Naive thymus-derived CD8-positive, alpha-beta T cell (primary cell): Measurements from ENCODE around the gene PDE12. TPM values are rescaled to one million over a fixed set of nuclear protein-coding genes. Genes with fewer than 3 reads are reported as not detected.
A peak's percentile ranks its signal among the peaks of the same experiment; 100 is the strongest.
"Not testable (repeated sequence)": the region's sequence is repeated elsewhere in the genome, so short reads cannot be mapped to it uniquely, and the experiment has no call there.

Source experiments
- ATAC-seq, 2 donors: fragments of 150-1000 bp; cut with Tn5 transposase in 1 of 2; sonication (Bioruptor Pico), chemical (Tn5 transposase) in 1 of 2; 1 replicate in 1 of 2; 2 replicates in 1 of 2; pipeline ENCODE4 v1.10.0; 2021; ENCODE audit warnings: mild to moderate bottlenecking in 2 of 2, moderate library complexity in 2 of 2
- POLR2A ChIA-PET: fragments of 350-600 bp; sonication (Branson Sonifier 250); formaldehyde crosslinking; loops from one replicate; lab custom pipeline; 2021; ENCODE audit warnings: antibody characterized with exemption; lab: Charles Lee
- DNase-seq, 10 donors: peaks; one replicate each; pipeline versions ENCODE4 v3.0.0 to v3.0.0-alpha.2; 2020 to 2022
- H3K27ac Mint-ChIP-seq, 10 donors: one replicate each; pipeline ENCODE4 v1.8.0; 2020 to 2022; ENCODE audit warnings: mild to moderate bottlenecking in 10 of 10, mixed read lengths in 10 of 10, moderate library complexity in 4 of 10, inconsistent platforms in 1 of 10
- H3K27me3 Mint-ChIP-seq, 5 donors: one replicate each; pipeline ENCODE4 v1.8.0; 2021 to 2022; ENCODE audit warnings: mixed read lengths in 5 of 5
- H3K36me3 Mint-ChIP-seq, 3 donors: one replicate each; pipeline ENCODE4 v1.8.0; 2020 to 2022; ENCODE audit warnings: mixed read lengths in 3 of 3, mild to moderate bottlenecking in 2 of 3, inconsistent platforms in 1 of 3
- H3K4me1 Mint-ChIP-seq, 4 donors: one replicate each; pipeline ENCODE4 v1.8.0; 2021 to 2022; ENCODE audit warnings: mixed read lengths in 4 of 4
- H3K4me3 Mint-ChIP-seq, 10 donors: one replicate each; pipeline ENCODE4 v1.8.0; 2020 to 2022; ENCODE audit warnings: mild to moderate bottlenecking in 10 of 10, mixed read lengths in 10 of 10, moderate library complexity in 6 of 10, inconsistent platforms in 1 of 10
- H3K9me3 Mint-ChIP-seq, 9 donors: one replicate each; pipeline ENCODE4 v1.8.0; 2020 to 2022; ENCODE audit warnings: mixed read lengths in 9 of 9, mild to moderate bottlenecking in 3 of 9, inconsistent platforms in 1 of 9, moderate library complexity in 1 of 9
- polyA plus RNA-seq, 3 donors: library from polyadenylated mRNA; unstranded; fragments of 300-500 nt; fragmentation: Illumina TruSeq; gene quantifications; one replicate each; pipeline ENCODE4 v1.2.3, GENCODE V29; 2021
- total RNA-seq, 8 experiments: library from RNA in 2 of 8; stranded (reverse) in 2 of 8; gene quantifications; one replicate each; pipeline ENCODE4 v1.2.3 and lab custom pipeline; 2021 to 2026

Gene PDE12
- total and polyA plus RNA-seq, 5 experiments from 2014 or later: 11.3 to 26.2 (median 17.5) TPM

GRCh38 chr3:57594144-57594543 lies 38.1 kb downstream of the PDE12 start:
- no peaks in the 10 kb centered on the region for H3K9me3 Mint-ChIP-seq
- peaks cover 16 to 64% (median 57%) of the 10 kb centered on the region in 4 donors for H3K4me1 Mint-ChIP-seq
- H3K36me3 Mint-ChIP-seq: peaks cover 0 to 25% (median 0%) of the 10 kb centered on the region in 3 donors
- peak overlapping the region in 6 of 10 donors; percentile 5 to 99 (median 52) for H3K27ac Mint-ChIP-seq
- DNase-seq (no peak), ATAC-seq (no peak)
- no peaks in the 10 kb centered on the region for H3K27me3 Mint-ChIP-seq
- POLR2A ChIA-PET: interaction anchor here (0.7 to 1.6 kb wide), 3 partner anchors 23 to 39 kb away, joined by 3 to 8 read pairs (median 4); partner anchors contain the start of gene PDE12
- peak overlapping the region in 6 of 10 donors; percentile 22 to 98 (median 96) for H3K4me3 Mint-ChIP-seq

GRCh38 chr3:57594576-57594975 lies 38.5 kb downstream of the PDE12 start:
- POLR2A ChIA-PET: interaction anchor here (0.7 to 1.6 kb wide), 3 partner anchors 23 to 39 kb away, joined by 3 to 8 read pairs (median 4); partner anchors contain the start of gene PDE12
- H3K27ac Mint-ChIP-seq: peak overlapping the region in 8 of 10 donors; percentile 9 to 99 (median 56)
- H3K9me3 Mint-ChIP-seq: no peaks in the 10 kb centered on the region
- no peak for DNase-seq
- no peak for ATAC-seq
- peaks cover 0 to 25% (median 0%) of the 10 kb centered on the region in 3 donors for H3K36me3 Mint-ChIP-seq
- peak overlapping the region in 9 of 10 donors; percentile 55 to 99 (median 97) for H3K4me3 Mint-ChIP-seq
- no peaks in the 10 kb centered on the region for H3K27me3 Mint-ChIP-seq
- H3K4me1 Mint-ChIP-seq: peaks cover 19 to 68% (median 61%) of the 10 kb centered on the region in 4 donors

- peak; percentile 36 to 69 (median 46) for DNase-seq
- no peaks in the 10 kb centered on the region for H3K27me3 Mint-ChIP-seq
- H3K9me3 Mint-ChIP-seq: no peaks in the 10 kb centered on the region
- H3K36me3 Mint-ChIP-seq: peaks cover 0 to 17% (median 0%) of the 10 kb centered on the region in 3 donors
- ATAC-seq: no peak
- peak overlapping the region; percentile 97 to 100 (median 99) for H3K27ac Mint-ChIP-seq
- POLR2A ChIA-PET: interaction anchor here (0.6 to 5.2 kb wide), 11 partner anchors 10 to 1040 kb away, joined by 3 to 73 read pairs (median 4); partner anchors contain the start of genes CCDC66, DENND6A, PDE12 and SLMAP
- H3K4me3 Mint-ChIP-seq: peak overlapping the region; percentile 96 to 99 (median 98)
- H3K4me1 Mint-ChIP-seq: peaks cover 19 to 63% (median 58%) of the 10 kb centered on the region in 4 donors
These were observed 40.5 kb downstream of the PDE12 start for GRCh38 chr3:57596495-57597126.

GRCh38 chr3:57597127-57597923 lies 41.3 kb downstream of the PDE12 start, which contains the start of gene ARF4:
TSS of gene ARF4 (minus strand) at chr3:57597344. CDS start at chr3:57597140, 204 bp downstream.
- ATAC-seq: peak; percentile 84 to 89
- peak; percentile 97 to 100 (median 100) for DNase-seq
- H3K4me1 Mint-ChIP-seq: peaks cover 22 to 59% (median 56%) of the 10 kb centered on the region in 4 donors
- peak within 1 kb of the TSS; percentile 97 to 100 (median 99) for H3K27ac Mint-ChIP-seq
- H3K36me3 Mint-ChIP-seq: peaks cover 0 to 14% (median 2%) of the 10 kb centered on the region in 3 donors
- peak within 1 kb of the TSS; percentile 96 to 99 (median 98) for H3K4me3 Mint-ChIP-seq
- no peaks in the 10 kb centered on the region for H3K9me3 Mint-ChIP-seq
- POLR2A ChIA-PET: interaction anchor here (0.6 to 5.2 kb wide), 15 partner anchors 10 to 1040 kb away, joined by 3 to 73 read pairs (median 3); partner anchors contain the start of genes CCDC66, DENND6A, HTD2 and PDE12
- no peaks in the 10 kb centered on the region for H3K27me3 Mint-ChIP-seq

GRCh38 chr3:57598765-57599360 lies 42.8 kb downstream of the PDE12 start:
- no peak for ATAC-seq
- peak overlapping the region; percentile 96 to 99 (median 98) for H3K4me3 Mint-ChIP-seq
- H3K9me3 Mint-ChIP-seq: no peaks in the 10 kb centered on the region
- POLR2A ChIA-PET: interaction anchor here (0.7 to 5.2 kb wide), 4 partner anchors 42 to 708 kb away, joined by 3 to 73 read pairs (median 14); partner anchors contain the start of genes HTD2, PDE12 and SLMAP
- peak overlapping the region; percentile 97 to 100 (median 99) for H3K27ac Mint-ChIP-seq
- H3K27me3 Mint-ChIP-seq: no peaks in the 10 kb centered on the region
- peaks cover 0 to 13% (median 2%) of the 10 kb centered on the region in 3 donors for H3K36me3 Mint-ChIP-seq
- no peak for DNase-seq
- H3K4me1 Mint-ChIP-seq: peaks cover 20 to 47% (median 43%) of the 10 kb centered on the region in 4 donors

GRCh38 chr3:57600195-57600594 lies 44.1 kb downstream of the PDE12 start:
- Mint-ChIP-seq H3K4me1 (peaks cover 19 to 35% (median 31%) of the 10 kb centered on the region in 4 donors), H3K27me3 (no peaks in the 10 kb centered on the region), H3K36me3 (peaks cover 1 to 12% (median 7%) of the 10 kb centered on the region in 3 donors), H3K27ac (peak overlapping the region in 6 of 10 donors; percentile 48 to 99 (median 67)), H3K9me3 (peaks cover 0 to 3% (median 0%) of the 10 kb centered on the region in 9 donors), H3K4me3 (no peak overlapping the region)
- POLR2A ChIA-PET: interaction anchor here (0.6 to 5.2 kb wide), 6 partner anchors 29 to 194 kb away, joined by 3 to 73 read pairs (median 4); partner anchors contain the start of genes PDE12 and SLMAP
- DNase-seq (no peak), ATAC-seq (no peak)

- no peaks in the 10 kb centered on the region for H3K27me3 Mint-ChIP-seq
- POLR2A ChIA-PET: no interaction called here
- H3K9me3 Mint-ChIP-seq: peaks cover 7 to 24% (median 12%) of the 10 kb centered on the region in 9 donors
- ATAC-seq (no peak), DNase-seq (no peak)
- no peak overlapping the region for H3K27ac Mint-ChIP-seq
- no peak overlapping the region for H3K4me3 Mint-ChIP-seq
- peaks cover 0 to 8% (median 7%) of the 10 kb centered on the region in 4 donors for H3K4me1 Mint-ChIP-seq
- peaks cover 19 to 36% (median 20%) of the 10 kb centered on the region in 3 donors for H3K36me3 Mint-ChIP-seq
These were observed 48.9 kb downstream of the PDE12 start for GRCh38 chr3:57604971-57605370.

- no peak for ATAC-seq
- peaks cover 0 to 8% (median 6%) of the 10 kb centered on the region in 4 donors for H3K4me1 Mint-ChIP-seq
- POLR2A ChIA-PET: no interaction called here
- no peaks in the 10 kb centered on the region for H3K27me3 Mint-ChIP-seq
- no peak for DNase-seq
- peaks cover 20 to 39% (median 20%) of the 10 kb centered on the region in 3 donors for H3K36me3 Mint-ChIP-seq
- H3K4me3 Mint-ChIP-seq: no peak overlapping the region
- H3K9me3 Mint-ChIP-seq: peaks cover 7 to 29% (median 16%) of the 10 kb centered on the region in 9 donors
- no peak overlapping the region for H3K27ac Mint-ChIP-seq
These were observed 49.6 kb downstream of the PDE12 start for GRCh38 chr3:57605683-57606082.

GRCh38 chr3:57611870-57612269 lies 55.8 kb downstream of the PDE12 start:
- H3K27ac Mint-ChIP-seq, H3K4me1 Mint-ChIP-seq, ATAC-seq, H3K4me3 Mint-ChIP-seq, DNase-seq, H3K27me3 Mint-ChIP-seq: not testable (repeated sequence)
- Mint-ChIP-seq H3K9me3 (peaks cover 0 to 30% (median 15%) of the 10 kb centered on the region in 9 donors), H3K36me3 (peaks cover 10 to 25% (median 12%) of the 10 kb centered on the region in 3 donors)
- POLR2A ChIA-PET: interaction anchor here (0.7 kb wide), 1 partner anchor 209 kb away, joined by 3 read pairs; no protein-coding TSS in a partner anchor

GRCh38 chr3:57616233-57616632 lies 60.2 kb downstream of the PDE12 start:
- no peaks in the 10 kb centered on the region for H3K27me3 Mint-ChIP-seq
- POLR2A ChIA-PET: no interaction called here
- peak overlapping the region in 2 of 10 donors; percentile 25 to 48 for H3K27ac Mint-ChIP-seq
- peaks cover 0 to 5% (median 0%) of the 10 kb centered on the region in 9 donors for H3K9me3 Mint-ChIP-seq
- no peak overlapping the region for H3K4me3 Mint-ChIP-seq
- peaks cover 0 to 2% (median under 1%) of the 10 kb centered on the region in 4 donors for H3K4me1 Mint-ChIP-seq
- DNase-seq: no peak
- peaks cover 0 to 12% (median 7%) of the 10 kb centered on the region in 3 donors for H3K36me3 Mint-ChIP-seq
- ATAC-seq: no peak
